Type B pancreatic cell (in vitro differentiated cells): ENCODE results near the gene MPHOSPH8. TPM values are rescaled to one million over a fixed set of nuclear protein-coding genes. Genes with fewer than 3 reads are reported as not detected.

Experiments
- DNase-seq: peaks from one replicate; pipeline ENCODE4 v3.0.0; 2021; ENCODE audit warnings: mixed read lengths; ENCODE audit not compliant: unreplicated experiment; ENCODE audit errors: extremely low spot score
- H3K27ac Mint-ChIP-seq: 2 replicates; pipeline ENCODE4 v1.8.0; 2021; ENCODE audit warnings: mild to moderate bottlenecking, mixed read lengths
- H3K27me3 Mint-ChIP-seq: 2 replicates; pipeline ENCODE4 v1.8.0; 2021; ENCODE audit warnings: mixed read lengths
- H3K36me3 Mint-ChIP-seq: 2 replicates; pipeline ENCODE4 v1.8.0; 2021; ENCODE audit warnings: mixed read lengths
- H3K4me1 Mint-ChIP-seq: one replicate; pipeline ENCODE4 v1.8.0; 2021; ENCODE audit warnings: mixed read lengths; ENCODE audit not compliant: unreplicated experiment
- H3K4me3 Mint-ChIP-seq: 2 replicates; pipeline ENCODE4 v1.8.0; 2021; ENCODE audit warnings: mild to moderate bottlenecking, mixed read lengths
- H3K9me3 Mint-ChIP-seq: 2 replicates; pipeline ENCODE4 v1.8.0; 2021; ENCODE audit warnings: mixed read lengths
- CTCF ChIP-seq: fragments of 200-600 bp; sonication (generic); conservative IDR thresholded peaks from 2 replicates; pipeline ENCODE4 v1.5.0; 2021; ENCODE audit warnings: antibody characterized with exemption, mild to moderate bottlenecking
- total RNA-seq: library from RNA; stranded (reverse); gene quantifications from 2 replicates; pipeline ENCODE4 v1.2.1, GENCODE V29; 2021; ENCODE audit warnings: low replicate concordance

MPHOSPH8 gene
- total RNA-seq, 1 donor from 2014 or later, result 30.5 TPM

GRCh38 chr13:19657872-19658591 lies 24.6 kb downstream of the MPHOSPH8 start:
- no peak for TF ChIP-seq CTCF
- H3K4me1 Mint-ChIP-seq, result peaks cover 10% of the 10 kb centered on the region
- no peak for DNase-seq
- H3K9me3 Mint-ChIP-seq, result no peaks in the 10 kb centered on the region
- no peaks in the 10 kb centered on the region for H3K27me3 Mint-ChIP-seq
- H3K27ac Mint-ChIP-seq, result peak overlapping the region; percentile 67
- peaks cover 26% of the 10 kb centered on the region for H3K36me3 Mint-ChIP-seq
- H3K4me3 Mint-ChIP-seq, result no peak overlapping the region

- H3K27me3 Mint-ChIP-seq, result no peaks in the 10 kb centered on the region
- H3K27ac Mint-ChIP-seq, result peak overlapping the region; percentile 67
- peaks cover 25% of the 10 kb centered on the region for H3K36me3 Mint-ChIP-seq
- no peak for DNase-seq
- TF ChIP-seq CTCF, result no peak
- no peak overlapping the region for H3K4me3 Mint-ChIP-seq
- H3K4me1 Mint-ChIP-seq, result peaks cover 10% of the 10 kb centered on the region
- H3K9me3 Mint-ChIP-seq, result no peaks in the 10 kb centered on the region
Observed at GRCh38 chr13:19658831-19659230, 25.4 kb downstream of the MPHOSPH8 start.

GRCh38 chr13:19661126-19661525 lies 27.7 kb downstream of the MPHOSPH8 start:
- DNase-seq, result no peak
- Mint-ChIP-seq H3K9me3 (no peaks in the 10 kb centered on the region), H3K27ac (no peak overlapping the region), H3K27me3 (no peaks in the 10 kb centered on the region), H3K4me3 (no peak overlapping the region), H3K4me1 (peaks cover 10% of the 10 kb centered on the region), H3K36me3 (peaks cover 31% of the 10 kb centered on the region)
- TF ChIP-seq CTCF, result no peak

GRCh38 chr13:19661561-19661960 lies 28.1 kb downstream of the MPHOSPH8 start:
- peaks cover 10% of the 10 kb centered on the region for H3K4me1 Mint-ChIP-seq

GRCh38 chr13:19663416-19663979 lies 30.0 kb downstream of the MPHOSPH8 start:
- no peaks in the 10 kb centered on the region for H3K9me3 Mint-ChIP-seq
- no peaks in the 10 kb centered on the region for H3K27me3 Mint-ChIP-seq
- no peak for DNase-seq
- TF ChIP-seq CTCF, result no peak
- H3K36me3 Mint-ChIP-seq, result peaks cover 35% of the 10 kb centered on the region
- H3K27ac Mint-ChIP-seq, result no peak overlapping the region
- H3K4me1 Mint-ChIP-seq, result peaks cover 2% of the 10 kb centered on the region
- H3K4me3 Mint-ChIP-seq, result no peak overlapping the region

More at GRCh38 chr13:19661561-19661960, 28.1 kb downstream of the MPHOSPH8 start:
- Mint-ChIP-seq H3K27ac (no peak overlapping the region), H3K27me3 (no peaks in the 10 kb centered on the region), H3K4me3 (no peak overlapping the region), H3K9me3 (no peaks in the 10 kb centered on the region), H3K36me3 (peaks cover 31% of the 10 kb centered on the region)
- TF ChIP-seq CTCF, result no peak
- no peak for DNase-seq
